ENCODE data around the gene TMEM8B.
A peak's percentile ranks its signal among the peaks of the same experiment; 100 is the strongest.

Gene TMEM8B

GRCh38 chr9:35827486-35827885, 1.5 kb upstream of the TMEM8B start:
- H2AFZ ChIP-seq (ENCODE audit: low read depth): no peak overlapping the region
- no peak overlapping the region for H3K9ac ChIP-seq
- H3K27me3 ChIP-seq (ENCODE audit: insufficient read depth, low read depth): no peaks in the 10 kb centered on the region
- H3K36me3 ChIP-seq (ENCODE audit: insufficient read depth): no peaks in the 10 kb centered on the region
- no peak overlapping the region for H3K27ac ChIP-seq
- H4K20me1 ChIP-seq (ENCODE audit: insufficient read depth): no peaks in the 10 kb centered on the region
- H3K4me3 ChIP-seq (IDR thresholded peaks at IDR 0.05; ENCODE audit: insufficient read depth, low read depth, low read length): no peak overlapping the region
- peaks cover 16% of the 10 kb centered on the region for H3K4me1 ChIP-seq (ENCODE audit: low read depth, poor library complexity, severe bottlenecking)
- H3K79me2 ChIP-seq (ENCODE audit: insufficient read depth, low read depth): no peaks in the 10 kb centered on the region
- H3K4me2 ChIP-seq: no peak overlapping the region
- TF ChIP-seq, protein P1, sequence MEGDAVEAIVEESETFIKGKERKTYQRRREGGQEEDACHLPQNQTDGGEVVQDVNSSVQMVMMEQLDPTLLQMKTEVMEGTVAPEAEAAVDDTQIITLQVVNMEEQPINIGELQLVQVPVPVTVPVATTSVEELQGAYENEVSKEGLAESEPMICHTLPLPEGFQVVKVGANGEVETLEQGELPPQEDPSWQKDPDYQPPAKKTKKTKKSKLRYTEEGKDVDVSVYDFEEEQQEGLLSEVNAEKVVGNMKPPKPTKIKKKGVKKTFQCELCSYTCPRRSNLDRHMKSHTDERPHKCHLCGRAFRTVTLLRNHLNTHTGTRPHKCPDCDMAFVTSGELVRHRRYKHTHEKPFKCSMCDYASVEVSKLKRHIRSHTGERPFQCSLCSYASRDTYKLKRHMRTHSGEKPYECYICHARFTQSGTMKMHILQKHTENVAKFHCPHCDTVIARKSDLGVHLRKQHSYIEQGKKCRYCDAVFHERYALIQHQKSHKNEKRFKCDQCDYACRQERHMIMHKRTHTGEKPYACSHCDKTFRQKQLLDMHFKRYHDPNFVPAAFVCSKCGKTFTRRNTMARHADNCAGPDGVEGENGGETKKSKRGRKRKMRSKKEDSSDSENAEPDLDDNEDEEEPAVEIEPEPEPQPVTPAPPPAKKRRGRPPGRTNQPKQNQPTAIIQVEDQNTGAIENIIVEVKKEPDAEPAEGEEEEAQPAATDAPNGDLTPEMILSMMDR (conservative IDR thresholded peaks at IDR 0.05; ENCODE audit: low read depth, low read length): no peak

GRCh38 chr9:35828716-35829083, 328 bp upstream of the TMEM8B start, which contains the start of gene FAM221B:
FAM221B (minus strand) TSS chr9:35828732; CDS start chr9:35826161, 2,571 bp downstream.
- no peak within 1 kb of the TSS for H3K4me3 ChIP-seq (IDR thresholded peaks at IDR 0.05; ENCODE audit: insufficient read depth, low read depth, low read length)
- H3K36me3 ChIP-seq (ENCODE audit: insufficient read depth): no peaks in the 10 kb centered on the region
- H3K79me2 ChIP-seq (ENCODE audit: insufficient read depth, low read depth): no peaks in the 10 kb centered on the region
- H2AFZ ChIP-seq (ENCODE audit: low read depth): peak within 1 kb of the TSS; percentile 93
- H3K4me1 ChIP-seq (ENCODE audit: low read depth, poor library complexity, severe bottlenecking): peaks cover 24% of the 10 kb centered on the region
- H3K9ac ChIP-seq: peak within 1 kb of the TSS; percentile 29; the same call in 1 of the 2 replicates
- no peak within 1 kb of the TSS for H3K27ac ChIP-seq
- peak within 1 kb of the TSS; percentile 74 for H3K4me2 ChIP-seq
- no peaks in the 10 kb centered on the region for H4K20me1 ChIP-seq (ENCODE audit: insufficient read depth)
- no peaks in the 10 kb centered on the region for H3K27me3 ChIP-seq (ENCODE audit: insufficient read depth, low read depth)
- TF ChIP-seq, protein P1 (conservative IDR thresholded peaks at IDR 0.05; ENCODE audit: low read depth, low read length): no peak

- no peak overlapping the region for H3K27ac ChIP-seq
- H4K20me1 ChIP-seq (ENCODE audit: insufficient read depth): no peaks in the 10 kb centered on the region
- H3K4me3 ChIP-seq (IDR thresholded peaks at IDR 0.05; ENCODE audit: insufficient read depth, low read depth, low read length): no peak overlapping the region
- H3K27me3 ChIP-seq (ENCODE audit: insufficient read depth, low read depth): no peaks in the 10 kb centered on the region
- TF ChIP-seq, protein P1 (conservative IDR thresholded peaks at IDR 0.05; ENCODE audit: low read depth, low read length): no peak
- H2AFZ ChIP-seq (ENCODE audit: low read depth): peak overlapping the region; percentile 93
- H3K4me2 ChIP-seq: peak overlapping the region; percentile 67
- H3K36me3 ChIP-seq (ENCODE audit: insufficient read depth): no peaks in the 10 kb centered on the region
- peak overlapping the region; percentile 29; the same call in 1 of the 2 replicates for H3K9ac ChIP-seq
- H3K4me1 ChIP-seq (ENCODE audit: low read depth, poor library complexity, severe bottlenecking): peaks cover 35% of the 10 kb centered on the region
- no peaks in the 10 kb centered on the region for H3K79me2 ChIP-seq (ENCODE audit: insufficient read depth, low read depth)
These were observed 702 bp downstream of the TMEM8B start for GRCh38 chr9:35829764-35830096.

DNA sequence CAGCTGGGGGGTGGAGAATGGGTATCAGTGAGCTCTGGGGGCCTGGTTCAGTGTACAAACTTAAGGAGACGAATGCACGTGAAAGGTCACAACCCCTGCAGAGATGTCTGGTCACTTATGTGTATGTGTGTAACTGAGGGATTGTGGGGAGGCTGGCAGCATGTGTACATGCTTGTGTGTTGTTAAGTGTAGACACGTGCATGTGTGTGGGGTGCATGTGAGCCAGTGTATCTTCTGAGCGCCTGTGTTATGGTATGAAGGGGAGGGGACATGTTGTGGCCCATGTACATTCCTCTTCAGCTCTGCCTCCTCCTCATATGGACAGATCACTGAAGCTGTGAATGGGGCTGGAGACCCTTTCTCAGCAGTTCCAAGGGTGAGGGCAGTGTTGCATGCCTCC, 2.0 kb downstream of the TMEM8B start:
- no peak overlapping the region for H3K4me3 ChIP-seq (IDR thresholded peaks at IDR 0.05; ENCODE audit: insufficient read depth, low read depth, low read length)
- no peak overlapping the region for H2AFZ ChIP-seq (ENCODE audit: low read depth)
- no peak overlapping the region for H3K4me2 ChIP-seq
- H3K9ac ChIP-seq: no peak overlapping the region
- H3K27me3 ChIP-seq (ENCODE audit: insufficient read depth, low read depth): no peaks in the 10 kb centered on the region
- H3K79me2 ChIP-seq (ENCODE audit: insufficient read depth, low read depth): no peaks in the 10 kb centered on the region
- no peaks in the 10 kb centered on the region for H4K20me1 ChIP-seq (ENCODE audit: insufficient read depth)
- H3K27ac ChIP-seq: no peak overlapping the region
- H3K4me1 ChIP-seq (ENCODE audit: low read depth, poor library complexity, severe bottlenecking): peaks cover 48% of the 10 kb centered on the region
- TF ChIP-seq, protein P1 (conservative IDR thresholded peaks at IDR 0.05; ENCODE audit: low read depth, low read length): no peak
- no peaks in the 10 kb centered on the region for H3K36me3 ChIP-seq (ENCODE audit: insufficient read depth)

Measured in KMS-11 (cell line).